Esophagus muscularis mucosa (tissue), 3 donors: ENCODE data around the gene PLXNC1.

Source experiments
- CTCF ChIP-seq, 3 experiments: fragments of 200-600 bp in 2 of 3; fragments of 450-650 bp in 1 of 3; sonication (generic) in 2 of 3; IDR thresholded peaks; one replicate each; pipeline ENCODE4 v1.5.1; 2017 to 2019; ENCODE audit warnings: antibody characterized with exemption in 3 of 3, mild to moderate bottlenecking in 2 of 3, moderate library complexity in 1 of 3
- POLR2A ChIP-seq: fragments of 450-650 bp; IDR thresholded peaks from one replicate; pipeline ENCODE4 v1.6.1; 2017; ENCODE audit warnings: antibody characterized with exemption, moderate library complexity, mild to moderate bottlenecking, low read depth
- POLR2AphosphoS5 ChIP-seq, 2 donors: sonication (generic); formaldehyde crosslinking; IDR thresholded peaks; one replicate each; pipeline ENCODE4 v1.6.1; 2017; ENCODE audit warnings: antibody characterized with exemption in 2 of 2

- TF ChIP-seq CTCF (IDR thresholded peaks at IDR 0.05), result no peak
- no peak for TF ChIP-seq POLR2A
- TF ChIP-seq POLR2AphosphoS5 (IDR thresholded peaks at IDR 0.05), result no peak
These were observed 50.1 kb downstream of the PLXNC1 start for GRCh38 chr12:94198469-94198868.
